GM19395 (cell line): ENCODE results near the gene NUDT8.

Source experiments
- ATAC-seq: cut with Tn5 transposase; IDR thresholded peaks from one replicate; pipeline ENCODE4 v1.9.1; 2021; ENCODE audit warnings: mild to moderate bottlenecking, moderate library complexity; ENCODE audit not compliant: unreplicated experiment

The NUDT8 gene, protein sequence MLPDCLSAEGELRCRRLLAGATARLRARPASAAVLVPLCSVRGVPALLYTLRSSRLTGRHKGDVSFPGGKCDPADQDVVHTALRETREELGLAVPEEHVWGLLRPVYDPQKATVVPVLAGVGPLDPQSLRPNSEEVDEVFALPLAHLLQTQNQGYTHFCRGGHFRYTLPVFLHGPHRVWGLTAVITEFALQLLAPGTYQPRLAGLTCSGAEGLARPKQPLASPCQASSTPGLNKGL

GRCh38 chr11:67629386-67630227 is at the start of gene NUDT8:
NUDT8 (minus strand) TSS chr11:67629937; CDS start chr11:67629911, 26 bp downstream.
- ATAC-seq: peak; percentile 59

GRCh38 chr11:67675058-67675747 is 45.5 kb upstream of the NUDT8 start:
- ATAC-seq: no peak

DNA sequence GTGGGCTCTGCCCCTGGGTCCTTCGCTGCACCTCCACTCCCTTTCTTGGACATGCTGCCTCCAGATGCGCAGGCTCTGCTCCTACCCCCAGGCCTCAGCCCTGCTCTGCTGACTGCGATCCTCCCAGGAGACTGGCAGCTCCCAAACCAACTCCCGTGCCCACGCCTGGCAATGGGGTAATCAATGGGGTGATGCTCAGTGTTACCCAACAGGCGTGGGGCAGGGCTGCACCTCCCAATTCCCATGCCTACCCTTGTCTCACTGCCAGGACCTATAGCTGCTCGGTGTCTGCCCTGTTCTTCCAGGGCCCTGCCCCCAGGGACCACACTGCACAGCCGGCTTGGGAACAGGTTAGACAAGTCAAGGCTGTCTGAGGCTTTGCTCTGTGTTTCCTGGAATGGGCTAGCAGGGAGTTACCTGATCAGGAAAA is 44.7 kb upstream of the NUDT8 start, which contains the start of gene ALDH3B2:
Gene ALDH3B2, minus strand, starts transcription at position 182 of the 430 bp plus-strand sequence. CDS start 7,688 bp downstream, outside the sequence.
- ATAC-seq: no peak

- ATAC-seq: no peak
Measured at GRCh38 chr11:67673902-67674301, 44.2 kb upstream of the NUDT8 start.

GRCh38 chr11:67673358-67673757 is 43.6 kb upstream of the NUDT8 start:
- no peak for ATAC-seq

DNA sequence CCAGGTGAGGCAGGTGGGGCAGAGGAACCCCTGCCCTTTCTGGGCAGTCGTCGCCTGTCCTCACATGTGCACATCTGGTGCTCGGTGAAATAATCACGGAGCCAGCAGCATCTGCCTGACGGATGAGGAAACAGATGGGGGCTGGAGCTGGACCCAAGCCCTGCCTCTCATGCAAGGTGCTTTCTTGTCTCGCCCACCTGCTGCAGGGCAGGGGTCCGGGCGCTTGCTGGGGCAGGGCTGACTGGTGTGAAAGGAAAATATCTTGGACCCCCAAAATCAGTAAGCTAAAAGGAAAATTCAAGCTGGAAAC is 41.4 kb upstream of the NUDT8 start:
- ATAC-seq: no peak

GRCh38 chr11:67670316-67671210 is 40.8 kb upstream of the NUDT8 start:
- no peak for ATAC-seq

- no peak for ATAC-seq
Measured at GRCh38 chr11:67668192-67668551, 38.4 kb upstream of the NUDT8 start.

DNA sequence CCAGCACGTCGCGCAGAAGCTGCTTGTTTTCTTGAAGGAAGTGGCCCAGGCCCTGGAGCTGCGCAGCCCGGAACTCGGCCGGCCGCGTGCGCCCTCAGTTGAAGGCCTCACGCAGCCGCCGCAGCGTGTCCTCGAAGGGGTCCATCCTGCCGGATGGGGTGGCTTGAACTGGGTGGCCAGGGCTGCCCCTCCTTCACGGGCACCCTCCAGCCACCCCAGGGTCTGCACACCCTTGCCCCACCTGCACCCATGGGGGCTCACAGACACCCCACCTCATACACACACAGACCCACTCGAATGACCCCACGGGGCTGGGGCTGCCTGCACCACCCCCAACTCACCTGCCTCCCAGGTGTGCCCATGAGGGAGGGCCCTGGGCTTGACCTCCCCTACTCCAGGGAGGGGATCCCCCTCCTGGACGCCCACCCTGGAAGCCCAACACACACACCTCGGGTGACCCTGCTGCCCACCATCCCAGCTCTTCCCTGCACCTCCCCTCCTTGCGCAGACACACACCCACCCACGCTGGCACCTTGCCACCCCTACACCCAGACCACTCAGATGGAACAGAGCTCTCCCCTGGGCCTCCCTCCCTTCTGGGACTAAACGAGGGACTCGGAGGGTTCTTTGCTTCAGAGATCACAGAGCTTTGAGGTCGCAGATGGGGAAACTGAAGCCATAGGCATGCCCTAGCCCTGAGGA is 37.9 kb upstream of the NUDT8 start:
- no peak for ATAC-seq

DNA sequence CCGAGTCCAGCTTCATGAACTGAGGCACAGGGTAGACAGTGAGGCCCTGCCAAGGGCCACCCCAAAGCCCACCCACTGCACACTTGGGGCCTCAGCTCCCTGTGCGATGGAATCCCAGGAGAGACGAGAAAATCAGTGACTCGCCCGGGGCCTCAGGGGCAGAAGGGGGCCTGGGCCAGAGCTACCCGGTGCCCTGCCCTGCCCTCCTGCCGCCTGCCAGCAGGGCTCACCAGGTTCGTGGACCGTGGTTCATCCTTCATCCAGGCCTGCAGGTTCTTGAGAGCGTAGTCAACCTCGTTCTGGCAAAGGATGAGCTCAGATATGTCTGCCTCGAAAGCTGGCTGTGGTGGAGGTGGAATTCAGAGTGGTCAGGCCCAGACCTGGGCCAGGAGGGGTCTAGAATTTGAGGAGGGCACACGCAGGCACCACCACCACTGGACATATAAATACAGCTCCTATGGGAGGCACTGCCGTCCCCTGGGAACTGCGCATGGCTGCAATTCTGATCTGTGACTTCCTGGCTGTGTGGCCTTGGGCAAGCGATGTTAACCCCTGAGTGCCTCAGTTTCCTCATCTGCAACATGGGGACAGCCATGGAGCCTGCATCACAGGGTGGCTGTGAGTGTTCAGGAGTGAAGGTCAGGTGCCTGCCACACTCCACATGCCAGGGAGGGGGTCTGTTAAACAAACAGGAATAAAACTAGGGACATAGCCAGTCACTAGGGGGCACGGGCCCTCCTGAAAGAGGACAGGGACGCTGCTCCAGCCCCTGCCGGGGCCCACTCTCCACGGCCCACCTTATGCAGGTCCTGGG is 37.1 kb upstream of the NUDT8 start:
- ATAC-seq: no peak

DNA sequence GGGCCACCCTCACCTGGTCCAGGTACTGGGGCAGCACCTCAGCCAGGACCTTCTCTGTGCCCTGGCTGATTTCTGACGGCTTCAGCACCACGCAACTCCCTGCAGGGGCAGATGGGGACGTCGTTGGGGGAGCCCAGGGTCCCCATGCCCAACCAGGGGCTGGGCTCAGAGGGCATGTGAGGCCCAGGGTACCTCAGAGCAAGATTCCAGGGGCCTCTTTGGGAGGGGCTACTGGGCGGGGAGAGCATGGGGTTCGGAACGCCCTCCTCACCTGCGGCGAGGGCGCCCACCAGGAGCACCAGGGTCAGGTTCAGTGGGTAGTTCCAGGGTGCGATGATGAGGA is 36.5 kb upstream of the NUDT8 start:
- ATAC-seq: no peak

- no peak for ATAC-seq
Measured at GRCh38 chr11:67665541-67666302, 36.0 kb upstream of the NUDT8 start.

GRCh38 chr11:67664696-67665540 is 35.2 kb upstream of the NUDT8 start:
- ATAC-seq: no peak

GRCh38 chr11:67664213-67664585 is 34.5 kb upstream of the NUDT8 start:
- ATAC-seq: no peak

GRCh38 chr11:67663532-67664212 is 33.9 kb upstream of the NUDT8 start:
- ATAC-seq: no peak

DNA sequence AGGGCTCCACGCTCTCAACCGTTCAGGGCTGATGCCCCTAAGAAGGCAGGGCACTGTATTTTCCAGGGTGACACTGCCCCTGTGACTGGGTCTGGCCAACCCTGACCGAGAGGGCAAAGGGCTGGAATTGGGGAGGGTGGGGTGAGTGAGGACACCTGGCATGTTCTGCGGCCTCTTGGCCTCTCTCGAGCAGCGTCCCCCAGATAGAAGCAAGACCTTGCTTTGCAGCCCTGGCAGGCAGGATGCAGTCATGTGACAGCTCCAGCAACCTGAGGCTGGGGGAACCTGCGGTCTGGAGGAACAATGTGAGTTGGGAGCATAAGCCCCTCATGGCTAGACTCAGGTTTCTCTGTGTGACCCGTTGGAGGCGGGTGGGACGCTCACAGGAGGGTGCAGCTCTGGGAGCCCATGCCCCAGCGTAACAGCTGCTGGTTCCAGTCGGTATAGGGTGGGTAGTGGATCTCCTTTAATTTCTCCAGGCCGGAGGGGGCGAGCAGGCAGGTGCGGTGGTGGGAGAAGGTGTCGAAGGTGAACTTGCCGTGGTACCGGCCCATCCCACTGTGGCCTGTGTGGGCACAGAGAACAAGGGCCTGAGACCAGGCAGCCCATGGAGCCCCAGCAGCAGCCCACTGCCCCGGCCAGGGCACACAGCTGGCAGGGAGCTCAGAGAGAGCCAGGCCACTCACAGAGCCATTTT is 33.2 kb upstream of the NUDT8 start:
- no peak for ATAC-seq
